Panc1 (cell line): ENCODE data around the gene SETDB1. TPM values are rescaled to one million over a fixed set of nuclear protein-coding genes. Genes with fewer than 3 reads are reported as not detected.

ENCODE experiments used
- ATAC-seq: fragments of 200-7000 bp; cut with Tn5 transposase; 2 replicates; pipeline ENCODE4 v1.9.1; 2020; ENCODE audit warnings: mild to moderate bottlenecking, moderate library complexity
- BruUV-seq: library from RNA; stranded (reverse); fragments of 400-500 nt; replicated peaks from 2 replicates; lab custom pipeline; 2021; lab: Mats Ljungman, UMichigan
- CTCF ChIA-PET: fragments of 300-600 bp; sonication (Branson Sonifier 250); formaldehyde crosslinking; loops from one replicate; lab custom pipeline; 2022; ENCODE audit warnings: antibody characterized with exemption; lab: Charles Lee
- POLR2A ChIA-PET: fragments of 300-600 bp; sonication (Branson Sonifier 250); formaldehyde crosslinking; loops from one replicate; lab custom pipeline; 2022; ENCODE audit warnings: antibody characterized with exemption; lab: Charles Lee
- DNase-seq: peaks from one replicate; pipeline ENCODE4 v3.0.0-alpha.2; 2010; ENCODE audit warnings: low read depth, low spot score
- H3K27ac ChIP-seq: 2 replicates; pipeline ENCODE4 v1.5.1; 2011; ENCODE audit warnings: mild to moderate bottlenecking, low read length, inconsistent platforms
- H3K27me3 ChIP-seq: fragments of 200-500 bp; sonication (Bioruptor generic); 2 replicates; pipeline ENCODE4 v1.6.0; 2014; ENCODE audit warnings: low read length, inconsistent platforms; ENCODE audit not compliant: control insufficient read depth, insufficient read depth
- H3K36me3 ChIP-seq: fragments of 200-500 bp; sonication (Bioruptor generic); 2 replicates; pipeline ENCODE4 v1.5.1; 2014; ENCODE audit warnings: inconsistent platforms, mild to moderate bottlenecking, low read length, moderate library complexity; ENCODE audit not compliant: control insufficient read depth, insufficient read depth
- H3K4me1 ChIP-seq: 2 replicates; pipeline ENCODE4 v1.5.1; 2011; ENCODE audit warnings: inconsistent platforms, mild to moderate bottlenecking, low read length, moderate library complexity; ENCODE audit not compliant: control insufficient read depth, insufficient read depth
- H3K4me3 ChIP-seq, 2 experiments: 2 replicates each; pipeline ENCODE4 v1.5.1; 2011 to 2012; ENCODE audit warnings: low read depth in 2 of 2, low read length in 2 of 2, mild to moderate bottlenecking in 2 of 2, inconsistent platforms in 1 of 2, moderate library complexity in 1 of 2
- H3K9me3 ChIP-seq: fragments of 200-500 bp; sonication (Bioruptor generic); 2 replicates; pipeline ENCODE4 v1.5.1; 2014; ENCODE audit warnings: low read depth, mild to moderate bottlenecking, inconsistent platforms, low read length, moderate library complexity; ENCODE audit not compliant: control insufficient read depth, insufficient read depth
- POLR2AphosphoS5 ChIP-seq: IDR thresholded peaks from 2 replicates; pipeline ENCODE4 v1.6.1; 2012; ENCODE audit warnings: mild to moderate bottlenecking, low read depth, low read length, moderate library complexity
- REST ChIP-seq, 2 experiments: IDR thresholded peaks; 2 replicates each; pipeline ENCODE4 v1.6.1; 2011 to 2012; ENCODE audit warnings: low read depth in 2 of 2, control low read depth in 1 of 2, low read length in 1 of 2, mild to moderate bottlenecking in 1 of 2, moderate library complexity in 1 of 2; ENCODE audit not compliant: insufficient read depth in 1 of 2
- SIN3A ChIP-seq: IDR thresholded peaks from 2 replicates; pipeline ENCODE4 v1.6.1; 2012; ENCODE audit warnings: low read depth, mild to moderate bottlenecking, low read length, moderate library complexity, borderline replicate concordance; ENCODE audit not compliant: insufficient read depth
- TCF7L2 ChIP-seq: IDR thresholded peaks from 2 replicates; pipeline ENCODE4 v1.6.1; 2011; ENCODE audit warnings: mild to moderate bottlenecking, low read depth, low read length, inconsistent platforms
- in situ Hi-C: cut with HindIII; loops from 2 replicates; pipeline ENCODE4 v1.10.0; 2016; ENCODE audit warnings: low sequenced_read_pairs, low pct_unique_long_range_greater_than_20kb
- intact Hi-C: fragments of 100-400 bp; cut with micrococcal nuclease; formaldehyde crosslinking; loops from one replicate; pipeline ENCODE4 v1.10.0; 2022; ENCODE audit not compliant: unreplicated experiment
- total RNA-seq: library from RNA; stranded (reverse); gene quantifications from one replicate; pipeline ENCODE4 v1.2.1, GENCODE V29; 2021; ENCODE audit not compliant: unreplicated experiment
- TF ChIP-seq, protein P1 (sequence below): fragments of 450-650 bp; IDR thresholded peaks from 2 replicates; pipeline ENCODE4 v1.5.1; 2017; ENCODE audit warnings: mild to moderate bottlenecking

The SETDB1 gene
- total RNA-seq, 1 experiment from 2014 or later, result 43.3 TPM

- peaks cover 5% of the 10 kb centered on the region; the same call in 1 of the 2 replicates for H3K4me1 ChIP-seq
- no peaks in the 10 kb centered on the region for H3K9me3 ChIP-seq
- H3K27ac ChIP-seq, result no peak overlapping the region
- no peak overlapping the region for H3K4me3 ChIP-seq
- TF ChIP-seq TCF7L2 (no peak), REST (IDR thresholded peaks at IDR 0.05; ENCODE audit: insufficient read depth in 1 of 2, low read depth in 2 of 2, low read length in 1 of 2) (no peak), POLR2AphosphoS5 (no peak), SIN3A (no peak)
- TF ChIP-seq, protein P1, sequence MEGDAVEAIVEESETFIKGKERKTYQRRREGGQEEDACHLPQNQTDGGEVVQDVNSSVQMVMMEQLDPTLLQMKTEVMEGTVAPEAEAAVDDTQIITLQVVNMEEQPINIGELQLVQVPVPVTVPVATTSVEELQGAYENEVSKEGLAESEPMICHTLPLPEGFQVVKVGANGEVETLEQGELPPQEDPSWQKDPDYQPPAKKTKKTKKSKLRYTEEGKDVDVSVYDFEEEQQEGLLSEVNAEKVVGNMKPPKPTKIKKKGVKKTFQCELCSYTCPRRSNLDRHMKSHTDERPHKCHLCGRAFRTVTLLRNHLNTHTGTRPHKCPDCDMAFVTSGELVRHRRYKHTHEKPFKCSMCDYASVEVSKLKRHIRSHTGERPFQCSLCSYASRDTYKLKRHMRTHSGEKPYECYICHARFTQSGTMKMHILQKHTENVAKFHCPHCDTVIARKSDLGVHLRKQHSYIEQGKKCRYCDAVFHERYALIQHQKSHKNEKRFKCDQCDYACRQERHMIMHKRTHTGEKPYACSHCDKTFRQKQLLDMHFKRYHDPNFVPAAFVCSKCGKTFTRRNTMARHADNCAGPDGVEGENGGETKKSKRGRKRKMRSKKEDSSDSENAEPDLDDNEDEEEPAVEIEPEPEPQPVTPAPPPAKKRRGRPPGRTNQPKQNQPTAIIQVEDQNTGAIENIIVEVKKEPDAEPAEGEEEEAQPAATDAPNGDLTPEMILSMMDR, result no peak
- no TSS peak for BruUV-seq
- ChIA-PET POLR2A (interaction anchor here (0.5 kb wide), 1 partner anchor 14 kb away, joined by 3 read pairs; no protein-coding TSS in a partner anchor), CTCF (no interaction called here)
- peaks cover 26% of the 10 kb centered on the region for H3K36me3 ChIP-seq
- in situ Hi-C loops, result no loop called here
- H3K27me3 ChIP-seq, result no peaks in the 10 kb centered on the region
- ATAC-seq (no peak), DNase-seq (no peak)
- intact Hi-C loops, result no loop called here
These were observed 35.6 kb downstream of the SETDB1 start for GRCh38 chr1:150961756-150962155.

DNA sequence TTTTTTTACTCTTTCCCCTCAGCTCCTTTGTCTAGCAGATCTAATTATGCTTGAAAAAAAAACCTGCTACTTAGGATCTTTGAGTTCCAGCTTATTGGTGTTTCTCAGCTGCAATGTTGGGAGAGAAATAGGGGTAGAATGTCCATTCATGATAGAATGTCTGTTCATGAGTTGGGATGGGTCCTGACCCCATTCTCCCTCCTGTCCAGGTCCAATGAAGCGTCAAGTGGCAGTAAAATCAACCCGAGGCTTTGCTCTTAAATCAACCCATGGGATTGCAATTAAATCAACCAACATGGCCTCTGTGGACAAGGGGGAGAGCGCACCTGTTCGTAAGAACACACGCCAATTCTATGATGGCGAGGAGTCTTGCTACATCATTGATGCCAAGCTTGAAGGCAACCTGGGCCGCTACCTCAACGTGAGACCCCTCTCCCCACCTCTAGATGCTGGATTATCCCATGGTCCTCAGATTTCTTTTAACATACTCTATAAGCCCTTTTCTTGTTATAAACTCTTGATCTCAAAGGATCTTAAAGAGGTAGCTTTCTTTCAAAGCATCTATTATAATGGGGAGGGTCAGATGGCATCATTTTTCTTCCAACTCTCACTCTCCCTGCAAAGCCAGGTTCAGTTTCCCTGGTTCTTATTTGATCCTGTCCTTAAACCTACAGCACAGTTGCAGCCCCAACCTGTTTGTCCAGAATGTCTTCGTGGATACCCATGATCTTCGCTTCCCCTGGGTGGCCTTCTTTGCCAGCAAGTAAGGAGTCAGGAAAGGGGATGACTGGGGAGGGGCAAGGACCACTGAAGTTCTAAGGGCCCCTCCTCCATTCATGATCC, 37.4 kb downstream of the SETDB1 start:
- BruUV-seq, result no TSS peak
- H3K4me3 ChIP-seq, result no peak overlapping the region
- in situ Hi-C loops, result no loop called here
- H3K9me3 ChIP-seq, result no peaks in the 10 kb centered on the region
- CTCF ChIA-PET, result no interaction called here
- H3K27me3 ChIP-seq, result no peaks in the 10 kb centered on the region
- intact Hi-C loops, result no loop called here
- H3K4me1 ChIP-seq, result peaks cover 5% of the 10 kb centered on the region; the same call in 1 of the 2 replicates
- DNase-seq, result no peak
- POLR2A ChIA-PET, result interaction anchor here (0.5 to 0.7 kb wide), 3 partner anchors 32 to 652 kb away, joined by 3 read pairs; no protein-coding TSS in a partner anchor
- ATAC-seq, result no peak
- TF ChIP-seq SIN3A, result no peak
- no peak for TF ChIP-seq REST (IDR thresholded peaks at IDR 0.05; ENCODE audit: insufficient read depth in 1 of 2, low read depth in 2 of 2, low read length in 1 of 2)
- TF ChIP-seq, protein P1, result no peak
- no peak overlapping the region for H3K27ac ChIP-seq
- H3K36me3 ChIP-seq, result peaks cover 35% of the 10 kb centered on the region
